KMS-11 (cell line): ENCODE measurements around the gene ARRDC1.

Source experiments
- H2AFZ ChIP-seq: fragments of 200-600 bp; sonication (generic); 2 replicates; pipeline ENCODE4 v1.6.1; 2016; ENCODE audit warnings: antibody characterized with exemption, mixed run types, low read depth
- H3K27ac ChIP-seq: fragments of 200-600 bp; sonication (generic); 2 replicates; pipeline ENCODE4 v1.6.1; 2016; ENCODE audit warnings: mild to moderate bottlenecking, mixed run types
- H3K27me3 ChIP-seq: fragments of 200-600 bp; sonication (generic); 2 replicates; pipeline ENCODE4 v1.6.1; 2017; ENCODE audit warnings: mild to moderate bottlenecking, low read depth, mixed run types, moderate library complexity; ENCODE audit not compliant: insufficient read depth
- H3K36me3 ChIP-seq: fragments of 200-600 bp; sonication (generic); 2 replicates; pipeline ENCODE4 v1.6.1; 2017; ENCODE audit warnings: mild to moderate bottlenecking, mixed run types; ENCODE audit not compliant: insufficient read depth
- H3K4me1 ChIP-seq: fragments of 200-600 bp; sonication (generic); 2 replicates; pipeline ENCODE4 v1.6.1; 2016; ENCODE audit warnings: mild to moderate bottlenecking, low read depth, mixed run types; ENCODE audit not compliant: poor library complexity, severe bottlenecking
- H3K4me2 ChIP-seq: fragments of 200-600 bp; sonication (generic); 2 replicates; pipeline ENCODE4 v1.7.0; 2016; ENCODE audit warnings: mild to moderate bottlenecking, mixed run types
- H3K4me3 ChIP-seq: fragments of 200-600 bp; sonication (generic); IDR thresholded peaks from 2 replicates; pipeline ENCODE4 v1.6.1; 2017; ENCODE audit warnings: low read depth, low read length, mixed read lengths; ENCODE audit not compliant: insufficient read depth
- H3K79me2 ChIP-seq: fragments of 200-600 bp; sonication (generic); 2 replicates; pipeline ENCODE4 v1.6.1; 2016; ENCODE audit warnings: low read depth, mixed run types; ENCODE audit not compliant: insufficient read depth
- H3K9ac ChIP-seq: fragments of 200-600 bp; sonication (generic); 2 replicates; pipeline ENCODE4 v1.6.1; 2016; ENCODE audit warnings: mild to moderate bottlenecking, mixed run types
- H4K20me1 ChIP-seq: fragments of 200-600 bp; sonication (generic); 2 replicates; pipeline ENCODE4 v1.6.1; 2016; ENCODE audit warnings: mild to moderate bottlenecking, mixed run types; ENCODE audit not compliant: insufficient read depth
- TF ChIP-seq, protein P1 (sequence below): fragments of 200-600 bp; sonication (generic); conservative IDR thresholded peaks from 2 replicates; pipeline ENCODE4 v1.6.1; 2017; ENCODE audit warnings: low read depth, mild to moderate bottlenecking, antibody characterized with exemption, low read length, moderate library complexity, mixed read lengths

Gene ARRDC1

DNA sequence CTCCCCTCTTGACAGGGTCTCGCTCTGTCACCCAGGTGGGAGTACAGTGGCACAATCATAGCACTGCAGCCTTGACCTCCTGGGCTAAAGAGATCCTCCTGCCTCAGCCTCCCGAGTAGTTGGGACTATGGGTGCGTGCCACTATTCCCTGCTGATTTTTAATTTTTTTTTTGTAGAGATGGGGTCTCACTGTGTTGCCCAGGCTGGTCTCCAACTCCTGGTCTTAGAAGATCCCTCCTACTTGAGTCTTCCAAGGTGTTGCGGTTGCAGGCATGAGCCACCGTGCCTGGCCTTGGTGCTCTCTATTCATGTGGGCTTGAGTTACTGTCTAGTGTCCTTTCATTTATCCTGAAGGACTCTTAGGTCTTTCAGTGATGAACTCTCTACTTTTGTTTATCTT, 37.4 kb downstream of the ARRDC1 start:
- Histone ChIP-seq H3K4me1 (peaks cover 16% of the 10 kb centered on the region), H4K20me1 (no peaks in the 10 kb centered on the region)

DNA sequence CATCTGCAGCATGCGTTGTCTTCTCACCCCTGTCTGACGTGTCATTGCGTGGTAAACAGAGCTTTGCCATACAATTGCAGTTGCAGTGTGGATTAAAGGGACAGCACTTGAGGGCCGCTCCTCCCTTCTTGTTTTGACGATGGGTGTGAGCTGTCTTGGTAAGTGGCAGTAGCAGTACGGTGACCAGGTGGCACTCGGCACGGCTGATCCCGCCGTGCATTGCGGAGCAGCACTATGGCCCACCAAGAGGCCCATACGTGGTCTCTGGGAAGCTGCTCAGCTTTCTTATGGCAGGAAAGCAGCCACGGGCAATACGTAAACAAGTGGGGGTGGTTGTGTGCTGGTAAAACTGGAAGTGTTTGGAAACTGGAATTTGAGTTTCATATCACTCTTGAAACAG, 38.4 kb downstream of the ARRDC1 start:
- H3K4me2 ChIP-seq: no peak overlapping the region
- H2AFZ ChIP-seq: no peak overlapping the region
- H3K79me2 ChIP-seq: peaks cover 61% of the 10 kb centered on the region
- no peak overlapping the region for H3K9ac ChIP-seq
- TF ChIP-seq, protein P1, sequence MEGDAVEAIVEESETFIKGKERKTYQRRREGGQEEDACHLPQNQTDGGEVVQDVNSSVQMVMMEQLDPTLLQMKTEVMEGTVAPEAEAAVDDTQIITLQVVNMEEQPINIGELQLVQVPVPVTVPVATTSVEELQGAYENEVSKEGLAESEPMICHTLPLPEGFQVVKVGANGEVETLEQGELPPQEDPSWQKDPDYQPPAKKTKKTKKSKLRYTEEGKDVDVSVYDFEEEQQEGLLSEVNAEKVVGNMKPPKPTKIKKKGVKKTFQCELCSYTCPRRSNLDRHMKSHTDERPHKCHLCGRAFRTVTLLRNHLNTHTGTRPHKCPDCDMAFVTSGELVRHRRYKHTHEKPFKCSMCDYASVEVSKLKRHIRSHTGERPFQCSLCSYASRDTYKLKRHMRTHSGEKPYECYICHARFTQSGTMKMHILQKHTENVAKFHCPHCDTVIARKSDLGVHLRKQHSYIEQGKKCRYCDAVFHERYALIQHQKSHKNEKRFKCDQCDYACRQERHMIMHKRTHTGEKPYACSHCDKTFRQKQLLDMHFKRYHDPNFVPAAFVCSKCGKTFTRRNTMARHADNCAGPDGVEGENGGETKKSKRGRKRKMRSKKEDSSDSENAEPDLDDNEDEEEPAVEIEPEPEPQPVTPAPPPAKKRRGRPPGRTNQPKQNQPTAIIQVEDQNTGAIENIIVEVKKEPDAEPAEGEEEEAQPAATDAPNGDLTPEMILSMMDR: no peak
- no peak overlapping the region for H3K27ac ChIP-seq
- no peaks in the 10 kb centered on the region for H3K36me3 ChIP-seq
- H3K27me3 ChIP-seq: no peaks in the 10 kb centered on the region
- H3K4me1 ChIP-seq: peaks cover 10% of the 10 kb centered on the region
- no peak overlapping the region for H3K4me3 ChIP-seq
- H4K20me1 ChIP-seq: no peaks in the 10 kb centered on the region

More for the DNA sequence above, 37.4 kb downstream of the ARRDC1 start:
- Histone ChIP-seq H3K27ac (no peak overlapping the region), H3K4me2 (no peak overlapping the region), H2AFZ (no peak overlapping the region), H3K9ac (no peak overlapping the region), H3K79me2 (peaks cover 72% of the 10 kb centered on the region), H3K27me3 (no peaks in the 10 kb centered on the region), H3K4me3 (no peak overlapping the region), H3K36me3 (no peaks in the 10 kb centered on the region)
- TF ChIP-seq, protein P1: no peak

DNA sequence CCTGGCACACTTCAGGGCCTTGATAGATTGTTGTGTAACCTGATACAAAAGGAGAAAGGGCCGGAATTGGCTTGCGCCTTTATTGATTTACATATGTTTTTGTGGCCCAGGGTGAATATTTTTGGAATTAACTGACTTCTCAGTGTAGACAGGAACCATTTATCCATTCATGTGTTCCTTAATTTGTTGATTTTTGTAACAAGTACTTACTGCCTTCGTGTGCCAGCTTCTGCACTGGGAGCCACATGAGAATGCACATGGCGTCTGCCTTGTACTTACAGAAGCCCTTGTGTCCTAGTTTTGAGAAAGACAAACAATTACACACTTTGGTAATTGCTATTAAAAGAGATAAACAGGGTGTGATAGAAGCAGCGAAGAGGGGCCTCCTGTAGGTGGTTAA, 39.7 kb downstream of the ARRDC1 start:
- Histone ChIP-seq H3K4me1 (no peaks in the 10 kb centered on the region), H3K4me3 (no peak overlapping the region), H3K27ac (no peak overlapping the region), H3K79me2 (peaks cover 51% of the 10 kb centered on the region), H3K9ac (no peak overlapping the region), H3K4me2 (no peak overlapping the region), H3K36me3 (no peaks in the 10 kb centered on the region), H3K27me3 (no peaks in the 10 kb centered on the region), H4K20me1 (no peaks in the 10 kb centered on the region), H2AFZ (no peak overlapping the region)
- TF ChIP-seq, protein P1: no peak

DNA sequence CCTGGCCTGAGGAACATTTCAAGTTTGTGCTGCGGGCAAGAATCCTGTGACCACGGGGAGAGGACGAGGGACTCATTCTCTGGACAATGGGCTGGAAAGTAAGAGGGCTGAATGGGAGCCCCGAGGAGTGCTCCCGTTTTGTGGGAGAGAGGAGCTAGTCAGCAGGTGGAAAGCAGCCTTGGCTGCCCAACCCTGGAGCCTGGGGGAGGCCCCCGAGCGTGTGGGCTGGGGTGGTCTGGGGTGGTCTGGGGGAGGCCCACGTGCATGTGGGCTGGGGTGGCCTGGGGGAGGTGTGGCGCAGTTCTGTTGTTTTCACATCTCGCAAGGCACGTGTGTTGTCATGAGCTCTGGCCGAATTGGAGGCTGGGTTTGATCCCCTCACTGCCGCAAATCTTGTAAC, 40.9 kb downstream of the ARRDC1 start:
- no peaks in the 10 kb centered on the region for H4K20me1 ChIP-seq
- peaks cover 51% of the 10 kb centered on the region; the same call in 1 of the 2 replicates for H3K79me2 ChIP-seq
- H3K9ac ChIP-seq: no peak overlapping the region

More for the DNA sequence above, 40.9 kb downstream of the ARRDC1 start:
- H3K4me2 ChIP-seq: no peak overlapping the region
- H2AFZ ChIP-seq: no peak overlapping the region
- no peaks in the 10 kb centered on the region for H3K27me3 ChIP-seq
- no peaks in the 10 kb centered on the region for H3K4me1 ChIP-seq
- no peaks in the 10 kb centered on the region for H3K36me3 ChIP-seq
- TF ChIP-seq, protein P1: no peak
- no peak overlapping the region for H3K27ac ChIP-seq
- H3K4me3 ChIP-seq: no peak overlapping the region
